ENCODE measurements around the gene PGM1.
A peak's percentile ranks its signal among the peaks of the same experiment; 100 is the strongest.

Gene PGM1

DNA sequence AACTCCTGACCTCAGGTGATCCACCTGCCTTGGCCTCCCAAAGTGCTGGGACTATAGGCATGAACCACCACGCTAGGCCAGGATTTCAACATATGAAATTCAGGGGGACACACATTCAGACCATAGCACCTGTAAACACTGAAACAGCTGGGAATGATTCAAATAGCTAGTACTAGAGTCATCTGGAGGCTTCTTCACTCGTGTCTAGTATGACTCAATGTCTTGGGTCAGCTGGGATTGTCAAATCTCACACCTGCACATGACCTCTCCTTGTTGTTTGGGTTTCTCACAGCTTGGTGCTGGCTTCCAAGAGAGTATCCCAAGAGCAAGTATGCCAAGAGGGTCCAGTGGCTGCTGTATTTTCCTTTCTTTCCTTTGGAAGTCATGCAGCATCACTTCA lies 75.1 kb downstream of the PGM1 start:
- Histone ChIP-seq H3K4me3 (ENCODE audit: low read depth, low read length) (no peak overlapping the region), H3K27me3 (replicated peaks) (no peaks in the 10 kb centered on the region), H3K27ac (no peak overlapping the region), H3K36me3 (replicated peaks) (no peaks in the 10 kb centered on the region)
- in situ Hi-C loops (cut with HindIII; ENCODE audit: low pct_ligation_motif_present, low sequenced_read_pairs) = no loop called here
- no peak for DNase-seq
- TF ChIP-seq, protein P1, sequence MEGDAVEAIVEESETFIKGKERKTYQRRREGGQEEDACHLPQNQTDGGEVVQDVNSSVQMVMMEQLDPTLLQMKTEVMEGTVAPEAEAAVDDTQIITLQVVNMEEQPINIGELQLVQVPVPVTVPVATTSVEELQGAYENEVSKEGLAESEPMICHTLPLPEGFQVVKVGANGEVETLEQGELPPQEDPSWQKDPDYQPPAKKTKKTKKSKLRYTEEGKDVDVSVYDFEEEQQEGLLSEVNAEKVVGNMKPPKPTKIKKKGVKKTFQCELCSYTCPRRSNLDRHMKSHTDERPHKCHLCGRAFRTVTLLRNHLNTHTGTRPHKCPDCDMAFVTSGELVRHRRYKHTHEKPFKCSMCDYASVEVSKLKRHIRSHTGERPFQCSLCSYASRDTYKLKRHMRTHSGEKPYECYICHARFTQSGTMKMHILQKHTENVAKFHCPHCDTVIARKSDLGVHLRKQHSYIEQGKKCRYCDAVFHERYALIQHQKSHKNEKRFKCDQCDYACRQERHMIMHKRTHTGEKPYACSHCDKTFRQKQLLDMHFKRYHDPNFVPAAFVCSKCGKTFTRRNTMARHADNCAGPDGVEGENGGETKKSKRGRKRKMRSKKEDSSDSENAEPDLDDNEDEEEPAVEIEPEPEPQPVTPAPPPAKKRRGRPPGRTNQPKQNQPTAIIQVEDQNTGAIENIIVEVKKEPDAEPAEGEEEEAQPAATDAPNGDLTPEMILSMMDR (IDR thresholded peaks at IDR 0.05; ENCODE audit: low read depth, low read length, missing control alignments) = no peak

DNA sequence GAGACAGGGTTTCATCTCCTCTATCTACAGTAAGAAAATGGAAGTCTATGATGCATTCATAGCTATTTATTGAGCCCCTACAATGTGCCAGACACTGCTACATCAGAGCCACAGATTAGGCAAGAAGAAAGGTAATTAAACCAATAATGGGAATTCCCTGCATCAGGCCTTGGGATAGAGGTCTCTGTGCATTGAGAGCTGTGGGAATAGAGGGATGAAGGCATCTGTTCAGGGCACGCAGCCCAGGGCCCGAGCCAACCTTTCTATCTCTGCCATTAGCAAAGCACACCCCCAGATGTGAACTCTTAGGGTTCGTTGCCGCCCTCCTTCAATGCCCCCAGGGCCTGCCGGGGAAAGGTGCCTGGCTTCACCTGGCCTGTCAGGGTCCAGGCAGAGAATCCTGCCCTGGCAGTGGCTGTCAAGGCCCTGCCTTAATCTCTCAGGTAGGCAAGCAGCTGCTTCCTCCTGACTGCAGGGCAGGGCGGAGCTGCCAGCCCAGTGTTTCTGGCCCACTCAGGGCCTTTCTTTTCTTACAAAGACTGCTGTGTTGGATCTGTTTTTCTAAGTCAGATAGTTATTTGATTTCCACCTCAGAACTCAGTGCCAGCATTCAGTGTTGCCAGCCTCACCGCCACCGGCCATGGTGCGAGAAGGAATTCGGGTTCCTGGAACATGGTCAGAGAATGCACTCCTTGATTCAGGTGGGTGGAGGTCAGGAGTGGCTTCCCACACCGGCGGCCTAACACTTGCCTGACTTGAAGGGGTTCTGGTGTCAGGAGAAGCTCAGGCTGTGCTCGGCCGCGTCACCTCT lies 76.1 kb downstream of the PGM1 start:
- in situ Hi-C loops (cut with HindIII; ENCODE audit: low pct_ligation_motif_present, low sequenced_read_pairs) = no loop called here
- no peaks in the 10 kb centered on the region for H3K27me3 ChIP-seq (replicated peaks)

GRCh38 chr1:63670164-63670563 lies 77.0 kb downstream of the PGM1 start:
- Histone ChIP-seq H3K27ac (no peak overlapping the region), H3K27me3 (replicated peaks) (no peaks in the 10 kb centered on the region), H3K36me3 (replicated peaks) (no peaks in the 10 kb centered on the region), H3K4me3 (ENCODE audit: low read depth, low read length) (no peak overlapping the region)
- no peak for DNase-seq
- in situ Hi-C loops (cut with HindIII; ENCODE audit: low pct_ligation_motif_present, low sequenced_read_pairs) = no loop called here
- TF ChIP-seq, protein P1 (IDR thresholded peaks at IDR 0.05; ENCODE audit: low read depth, low read length, missing control alignments) = no peak

More for the DNA sequence above, 76.1 kb downstream of the PGM1 start:
- H3K36me3 ChIP-seq (replicated peaks) = no peaks in the 10 kb centered on the region
- no peak overlapping the region for H3K4me3 ChIP-seq (ENCODE audit: low read depth, low read length)
- H3K27ac ChIP-seq = no peak overlapping the region
- no peak for DNase-seq
- TF ChIP-seq, protein P1 (IDR thresholded peaks at IDR 0.05; ENCODE audit: low read depth, low read length, missing control alignments) = no peak

DNA sequence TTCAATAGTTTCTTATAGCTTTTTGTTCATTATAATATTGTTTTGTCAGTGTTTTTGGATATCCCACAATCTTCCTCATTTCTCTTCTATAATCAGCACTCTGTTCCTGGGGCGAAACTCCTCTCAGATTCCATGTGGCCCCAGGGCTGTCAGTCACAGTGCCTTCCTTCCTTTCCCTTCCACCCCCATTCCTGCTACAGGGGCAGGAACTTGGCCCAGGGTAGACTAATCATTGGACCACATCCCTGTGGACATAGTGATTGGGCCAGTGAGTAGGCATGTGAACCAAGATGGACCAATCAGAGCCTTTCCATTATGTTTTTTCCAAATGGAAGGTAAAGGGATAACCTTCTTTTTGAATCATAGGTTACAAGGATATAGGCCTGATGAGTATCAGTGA lies 78.3 kb downstream of the PGM1 start:
- in situ Hi-C loops (cut with HindIII; ENCODE audit: low pct_ligation_motif_present, low sequenced_read_pairs) = no loop called here
- Histone ChIP-seq H3K4me3 (ENCODE audit: low read depth, low read length) (no peak overlapping the region), H3K27me3 (replicated peaks) (no peaks in the 10 kb centered on the region), H3K27ac (no peak overlapping the region), H3K36me3 (replicated peaks) (no peaks in the 10 kb centered on the region)
- TF ChIP-seq, protein P1 (IDR thresholded peaks at IDR 0.05; ENCODE audit: low read depth, low read length, missing control alignments) = no peak
- no peak for DNase-seq

GRCh38 chr1:63674238-63674864 lies 81.1 kb downstream of the PGM1 start:
- H3K4me3 ChIP-seq (ENCODE audit: low read depth, low read length) = no peak overlapping the region
- in situ Hi-C loops (cut with HindIII; ENCODE audit: low pct_ligation_motif_present, low sequenced_read_pairs) = no loop called here
- TF ChIP-seq, protein P1 (IDR thresholded peaks at IDR 0.05; ENCODE audit: low read depth, low read length, missing control alignments) = peak; percentile 89
- H3K36me3 ChIP-seq (replicated peaks) = no peaks in the 10 kb centered on the region
- H3K27ac ChIP-seq = peak overlapping the region; percentile 8
- peak; percentile 95 for DNase-seq
- no peaks in the 10 kb centered on the region for H3K27me3 ChIP-seq (replicated peaks)

All from brain microvascular endothelial cell (primary cell).